ENCODE results near the gene ZNF652.

The ZNF652 gene

GRCh38 chr17:49361902-49362722 lies at the start of gene ZNF652:
TSS of gene ZNF652 (minus strand) at chr17:49362250. CDS start at chr17:49317725, 44,525 bp downstream.
- TF ChIP-seq CTCF (IDR thresholded peaks at IDR 0.05; ENCODE audit: low read length) (no peak), EZH2 (IDR thresholded peaks at IDR 0.05; ENCODE audit: borderline replicate concordance, low read length) (no peak)
- Histone ChIP-seq H3K4me2 (ENCODE audit: low read length) (peak within 1 kb of the TSS; percentile 91), H4K20me1 (ENCODE audit: insufficient read depth, low read length) (no peaks in the 10 kb centered on the region), H3K36me3 (ENCODE audit: insufficient read depth, low read length) (no peaks in the 10 kb centered on the region), H3K9me2 (ENCODE audit: low read depth, low read length) (no peaks in the 10 kb centered on the region), H3K9ac (ENCODE audit: low read length) (peak within 1 kb of the TSS; percentile 94), H3K9me3 (ENCODE audit: low read length) (no peaks in the 10 kb centered on the region), H3K27ac (ENCODE audit: low read depth, low read length, poor library complexity, severe bottlenecking) (peak within 1 kb of the TSS; percentile 75), H3F3A (ENCODE audit: insufficient read depth, low read length) (no peaks in the 10 kb centered on the region), H2AFZ (ENCODE audit: low read length) (no peak within 1 kb of the TSS), H3K27me3 (ENCODE audit: insufficient read depth, low read length) (no peaks in the 10 kb centered on the region), H3K4me1 (ENCODE audit: insufficient read depth, low read length, severe bottlenecking) (peaks cover 45% of the 10 kb centered on the region), H3K4me3 (ENCODE audit: low read depth, low read length, poor library complexity, severe bottlenecking) (peak within 1 kb of the TSS; percentile 95), H3K79me2 (ENCODE audit: insufficient read depth, low read length) (peaks cover 40% of the 10 kb centered on the region)

- Histone ChIP-seq H3F3A (ENCODE audit: insufficient read depth, low read length) (no peaks in the 10 kb centered on the region), H3K9me3 (ENCODE audit: low read length) (no peaks in the 10 kb centered on the region), H3K9ac (ENCODE audit: low read length) (no peak overlapping the region), H3K4me2 (ENCODE audit: low read length) (no peak overlapping the region), H3K79me2 (ENCODE audit: insufficient read depth, low read length) (peaks cover 5% of the 10 kb centered on the region; the same call in 1 of the 2 replicates), H3K4me1 (ENCODE audit: insufficient read depth, low read length, severe bottlenecking) (peaks cover 7% of the 10 kb centered on the region), H3K27me3 (ENCODE audit: insufficient read depth, low read length) (no peaks in the 10 kb centered on the region), H3K36me3 (ENCODE audit: insufficient read depth, low read length) (peaks cover 88% of the 10 kb centered on the region), H3K9me2 (ENCODE audit: low read depth, low read length) (no peaks in the 10 kb centered on the region), H3K27ac (ENCODE audit: low read depth, low read length, poor library complexity, severe bottlenecking) (no peak overlapping the region), H3K4me3 (ENCODE audit: low read depth, low read length, poor library complexity, severe bottlenecking) (no peak overlapping the region), H2AFZ (ENCODE audit: low read length) (no peak overlapping the region), H4K20me1 (ENCODE audit: insufficient read depth, low read length) (no peaks in the 10 kb centered on the region)
- TF ChIP-seq EZH2 (IDR thresholded peaks at IDR 0.05; ENCODE audit: borderline replicate concordance, low read length) (no peak), CTCF (IDR thresholded peaks at IDR 0.05; ENCODE audit: low read length) (no peak)
These were observed 47.0 kb upstream of the ZNF652 start for GRCh38 chr17:49409066-49409465.

GRCh38 chr17:49407981-49408501 lies 46.0 kb upstream of the ZNF652 start:
- H3K27ac ChIP-seq (ENCODE audit: low read depth, low read length, poor library complexity, severe bottlenecking), result no peak overlapping the region

More at GRCh38 chr17:49407981-49408501, 46.0 kb upstream of the ZNF652 start:
- Histone ChIP-seq H4K20me1 (ENCODE audit: insufficient read depth, low read length) (no peaks in the 10 kb centered on the region), H3K9me2 (ENCODE audit: low read depth, low read length) (no peaks in the 10 kb centered on the region), H3K79me2 (ENCODE audit: insufficient read depth, low read length) (no peaks in the 10 kb centered on the region), H3K9ac (ENCODE audit: low read length) (no peak overlapping the region), H3K4me3 (ENCODE audit: low read depth, low read length, poor library complexity, severe bottlenecking) (no peak overlapping the region), H3K4me1 (ENCODE audit: insufficient read depth, low read length, severe bottlenecking) (no peaks in the 10 kb centered on the region), H3F3A (ENCODE audit: insufficient read depth, low read length) (no peaks in the 10 kb centered on the region), H2AFZ (ENCODE audit: low read length) (no peak overlapping the region), H3K36me3 (ENCODE audit: insufficient read depth, low read length) (peaks cover 96% of the 10 kb centered on the region), H3K27me3 (ENCODE audit: insufficient read depth, low read length) (no peaks in the 10 kb centered on the region), H3K4me2 (ENCODE audit: low read length) (no peak overlapping the region), H3K9me3 (ENCODE audit: low read length) (no peaks in the 10 kb centered on the region)
- TF ChIP-seq EZH2 (IDR thresholded peaks at IDR 0.05; ENCODE audit: borderline replicate concordance, low read length) (no peak), CTCF (IDR thresholded peaks at IDR 0.05; ENCODE audit: low read length) (peak; percentile 100)

Data from OCI-LY1 (cell line).